Subcutaneous adipose tissue (tissue), 4 donors: Measurements from ENCODE around the gene MED13L. TPM values are rescaled to one million over a fixed set of nuclear protein-coding genes. Genes with fewer than 3 reads are reported as not detected.

Experiments used
- CTCF ChIP-seq: fragments of 450-650 bp; IDR thresholded peaks from one replicate; pipeline ENCODE4 v1.5.1; 2016; ENCODE audit warnings: low read depth, mild to moderate bottlenecking, control low read depth, antibody characterized with exemption, moderate library complexity
- total RNA-seq, 4 donors: library from RNA; depleted of rRNA; stranded (reverse); fragments of >200 nt; gene quantifications; one replicate each; pipeline ENCODE4 v1.1.0, GENCODE V29; 2016

MED13L gene
- total RNA-seq, 4 donors from 2014 or later, result 164 to 285 (median 225) TPM

- TF ChIP-seq CTCF, result no peak
These were observed 329.8 kb downstream of the MED13L start for GRCh38 chr12:115947696-115948062.

- no peak for TF ChIP-seq CTCF
These were observed 330.4 kb downstream of the MED13L start for GRCh38 chr12:115946867-115947695.

GRCh38 chr12:115946092-115946491 is 331.4 kb downstream of the MED13L start:
- no peak for TF ChIP-seq CTCF

GRCh38 chr12:115945491-115945885 is 332.0 kb downstream of the MED13L start:
- no peak for TF ChIP-seq CTCF

GRCh38 chr12:115944837-115945490 is 332.5 kb downstream of the MED13L start:
- TF ChIP-seq CTCF, result no peak

- no peak for TF ChIP-seq CTCF
These were observed 333.1 kb downstream of the MED13L start for GRCh38 chr12:115944392-115944742.

- no peak for TF ChIP-seq CTCF
These were observed 333.7 kb downstream of the MED13L start for GRCh38 chr12:115943630-115944391.
